ENCODE results near the gene VDR.

DNA sequence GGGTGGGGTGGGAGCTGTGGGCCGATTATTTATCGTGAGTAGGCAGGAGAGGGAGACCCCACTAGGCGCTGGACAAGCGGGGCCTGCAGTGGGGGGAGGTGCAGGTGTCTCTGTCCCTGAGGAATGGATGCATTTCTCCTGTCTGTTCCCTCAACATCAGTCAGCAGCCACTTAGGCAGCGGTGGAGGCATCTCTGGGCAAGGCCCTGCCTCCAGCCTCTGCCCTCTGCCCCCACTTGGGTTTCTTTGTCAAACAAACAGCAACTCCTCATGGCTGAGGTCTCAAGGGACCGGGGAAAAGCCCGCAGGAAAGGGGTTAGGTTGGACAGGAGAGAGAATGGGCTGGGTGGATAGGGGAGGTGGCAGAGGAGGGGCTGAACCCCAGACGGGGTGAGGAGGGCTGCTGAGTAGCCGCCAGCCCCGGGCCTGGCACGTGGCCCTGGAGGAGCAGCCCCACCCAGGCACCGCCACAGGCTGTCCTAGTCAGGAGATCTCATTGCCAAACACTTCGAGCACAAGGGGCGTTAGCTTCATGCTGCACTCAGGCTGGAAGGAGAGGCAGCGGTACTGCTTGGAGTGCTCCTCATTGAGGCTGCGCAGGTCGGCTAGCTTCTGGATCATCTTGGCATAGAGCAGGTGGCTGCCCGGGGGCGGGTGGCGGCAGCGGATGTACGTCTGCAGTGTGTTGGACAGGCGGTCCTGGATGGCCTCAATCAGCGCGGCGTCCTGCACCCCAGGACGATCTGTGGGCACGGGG, 60.4 kb downstream of the VDR start:
- TF ChIP-seq CTCF (IDR thresholded peaks at IDR 0.05) (no peak), POLR2A (IDR thresholded peaks at IDR 0.05) (no peak)

All from adrenal gland (tissue), 5 donors.